WTC11 (cell line): Measurements from ENCODE around the gene EBNA1BP2. TPM values are rescaled to one million over a fixed set of nuclear protein-coding genes. Genes with fewer than 3 reads are reported as not detected.

Source experiments
- ATAC-seq: fragments of 200-7000 bp; cut with Tn5 transposase; 2 replicates; pipeline ENCODE4 v1.10.0; 2021; ENCODE audit warnings: mild to moderate bottlenecking, moderate library complexity
- CTCF ChIA-PET: fragments of 300-600 bp; sonication (Branson Sonifier 250); formaldehyde crosslinking; loops from one replicate; lab custom pipeline; 2021; ENCODE audit warnings: antibody characterized with exemption; lab: Charles Lee
- POLR2A ChIA-PET: fragments of 350-600 bp; sonication (Branson Sonifier 250); formaldehyde crosslinking; loops from one replicate; lab custom pipeline; 2021; ENCODE audit warnings: antibody characterized with exemption; lab: Charles Lee
- DNase-seq: peaks from one replicate; pipeline ENCODE4 v3.0.0; 2021; ENCODE audit warnings: low spot score
- H3K27ac Mint-ChIP-seq: 2 replicates; pipeline ENCODE4 v1.8.0; 2021; ENCODE audit warnings: mixed read lengths
- H3K27me3 Mint-ChIP-seq: 2 replicates; pipeline ENCODE4 v1.8.0; 2021; ENCODE audit warnings: low read depth, mild to moderate bottlenecking, moderate library complexity, mixed read lengths
- H3K36me3 Mint-ChIP-seq: 2 replicates; pipeline ENCODE4 v1.8.0; 2021; ENCODE audit warnings: mixed read lengths
- H3K4me1 Mint-ChIP-seq: 2 replicates; pipeline ENCODE4 v1.8.0; 2022; ENCODE audit warnings: mixed read lengths
- H3K4me3 Mint-ChIP-seq: 2 replicates; pipeline ENCODE4 v1.8.0; 2021; ENCODE audit warnings: mild to moderate bottlenecking, moderate library complexity, mixed read lengths
- H3K9me3 Mint-ChIP-seq: 2 replicates; pipeline ENCODE4 v1.8.0; 2021; ENCODE audit warnings: mixed read lengths
- CREM ChIP-seq: sonication (generic); formaldehyde crosslinking; IDR thresholded peaks from 2 replicates; pipeline ENCODE4 v1.8.1; 2022; ENCODE audit warnings: mild to moderate bottlenecking, missing genetic modification reagents, moderate library complexity
- FOXJ3 ChIP-seq: sonication (generic); formaldehyde crosslinking; IDR thresholded peaks from 2 replicates; pipeline ENCODE4 v1.9.0; 2021; ENCODE audit warnings: missing genetic modification reagents, mild to moderate bottlenecking, borderline replicate concordance
- IRF2 ChIP-seq: sonication (generic); formaldehyde crosslinking; IDR thresholded peaks from 2 replicates; pipeline ENCODE4 v1.8.0; 2022; ENCODE audit warnings: low read depth, missing genetic modification reagents, borderline replicate concordance
- NFYB ChIP-seq: sonication (generic); formaldehyde crosslinking; conservative IDR thresholded peaks from 2 replicates; pipeline ENCODE4 v1.8.0; 2022; ENCODE audit warnings: low read depth, missing genetic modification reagents
- NR2C2 ChIP-seq: sonication (generic); formaldehyde crosslinking; IDR thresholded peaks from 2 replicates; pipeline ENCODE4 v1.8.0; 2022; ENCODE audit warnings: mild to moderate bottlenecking, missing genetic modification reagents
- SOX15 ChIP-seq: fragments of 250-450 bp; sonication (Bioruptor Pico); IDR thresholded peaks from 2 replicates; pipeline ENCODE4 v1.9.0; 2021; ENCODE audit warnings: mild to moderate bottlenecking
- TEAD1 ChIP-seq: sonication (generic); formaldehyde crosslinking; IDR thresholded peaks from 2 replicates; pipeline ENCODE4 v1.8.0; 2022; ENCODE audit warnings: mild to moderate bottlenecking, missing genetic modification reagents
- TEAD4 ChIP-seq: sonication (generic); formaldehyde crosslinking; IDR thresholded peaks from 2 replicates; pipeline ENCODE4 v1.8.0; 2022; ENCODE audit warnings: mild to moderate bottlenecking, missing genetic modification reagents
- TP53 ChIP-seq: sonication (generic); formaldehyde crosslinking; IDR thresholded peaks from 2 replicates; pipeline ENCODE4 v1.8.1; 2023; ENCODE audit warnings: mild to moderate bottlenecking, missing genetic modification reagents
- ZBTB21 ChIP-seq: sonication (generic); formaldehyde crosslinking; IDR thresholded peaks from 2 replicates; pipeline ENCODE4 v1.8.1; 2023; ENCODE audit warnings: mild to moderate bottlenecking, missing genetic modification reagents, borderline replicate concordance
- ZNF219 ChIP-seq: sonication (generic); formaldehyde crosslinking; IDR thresholded peaks from 2 replicates; pipeline ENCODE4 v1.8.0; 2023; ENCODE audit warnings: missing genetic modification reagents, mild to moderate bottlenecking, borderline replicate concordance
- ZNF263 ChIP-seq: sonication (generic); formaldehyde crosslinking; IDR thresholded peaks from 2 replicates; pipeline ENCODE4 v1.8.1; 2022; ENCODE audit warnings: low read depth, mild to moderate bottlenecking, moderate library complexity, missing genetic modification reagents
- ZNF317 ChIP-seq: sonication (generic); formaldehyde crosslinking; IDR thresholded peaks from 2 replicates; pipeline ENCODE4 v1.8.1; 2023; ENCODE audit warnings: low read depth, mild to moderate bottlenecking, moderate library complexity, missing genetic modification reagents, borderline replicate concordance
- total RNA-seq: library from RNA; stranded (reverse); gene quantifications from 3 replicates; pipeline ENCODE4 v1.2.3, GENCODE V29; 2021
- TF ChIP-seq, protein P1 (sequence below): sonication (generic); formaldehyde crosslinking; IDR thresholded peaks from 2 replicates; pipeline ENCODE4 v1.8.1; 2022; ENCODE audit warnings: low read depth, missing genetic modification reagents, borderline replicate concordance
- TF ChIP-seq, protein P2 (sequence below): sonication (generic); formaldehyde crosslinking; IDR thresholded peaks from 2 replicates; pipeline ENCODE4 v1.8.1; 2023; ENCODE audit warnings: mild to moderate bottlenecking, missing genetic modification reagents
- TF ChIP-seq, protein P3 (sequence below): sonication (generic); formaldehyde crosslinking; conservative IDR thresholded peaks from 2 replicates; pipeline ENCODE4 v1.8.1; 2023; ENCODE audit warnings: mild to moderate bottlenecking, low read depth, missing genetic modification reagents, moderate library complexity
- TF ChIP-seq, protein P4 (sequence below): fragments of 250-450 bp; sonication (Bioruptor Pico); IDR thresholded peaks from 2 replicates; pipeline ENCODE4 v1.9.0; 2021; ENCODE audit warnings: mild to moderate bottlenecking
- TF ChIP-seq, protein P5 (sequence below): sonication (generic); formaldehyde crosslinking; IDR thresholded peaks from 2 replicates; pipeline ENCODE4 v1.8.0; 2022; ENCODE audit warnings: mild to moderate bottlenecking, missing genetic modification reagents
- TF ChIP-seq, protein P6 (sequence below): sonication (generic); formaldehyde crosslinking; conservative IDR thresholded peaks from 2 replicates; pipeline ENCODE4 v1.8.1; 2022; ENCODE audit warnings: mild to moderate bottlenecking, missing genetic modification reagents
- TF ChIP-seq, protein P7 (sequence below): sonication (generic); formaldehyde crosslinking; IDR thresholded peaks from 2 replicates; pipeline ENCODE4 v1.8.0; 2022; ENCODE audit warnings: missing genetic modification reagents

EBNA1BP2 gene
- total RNA-seq, 1 experiment from 2014 or later: 93.7 TPM

DNA sequence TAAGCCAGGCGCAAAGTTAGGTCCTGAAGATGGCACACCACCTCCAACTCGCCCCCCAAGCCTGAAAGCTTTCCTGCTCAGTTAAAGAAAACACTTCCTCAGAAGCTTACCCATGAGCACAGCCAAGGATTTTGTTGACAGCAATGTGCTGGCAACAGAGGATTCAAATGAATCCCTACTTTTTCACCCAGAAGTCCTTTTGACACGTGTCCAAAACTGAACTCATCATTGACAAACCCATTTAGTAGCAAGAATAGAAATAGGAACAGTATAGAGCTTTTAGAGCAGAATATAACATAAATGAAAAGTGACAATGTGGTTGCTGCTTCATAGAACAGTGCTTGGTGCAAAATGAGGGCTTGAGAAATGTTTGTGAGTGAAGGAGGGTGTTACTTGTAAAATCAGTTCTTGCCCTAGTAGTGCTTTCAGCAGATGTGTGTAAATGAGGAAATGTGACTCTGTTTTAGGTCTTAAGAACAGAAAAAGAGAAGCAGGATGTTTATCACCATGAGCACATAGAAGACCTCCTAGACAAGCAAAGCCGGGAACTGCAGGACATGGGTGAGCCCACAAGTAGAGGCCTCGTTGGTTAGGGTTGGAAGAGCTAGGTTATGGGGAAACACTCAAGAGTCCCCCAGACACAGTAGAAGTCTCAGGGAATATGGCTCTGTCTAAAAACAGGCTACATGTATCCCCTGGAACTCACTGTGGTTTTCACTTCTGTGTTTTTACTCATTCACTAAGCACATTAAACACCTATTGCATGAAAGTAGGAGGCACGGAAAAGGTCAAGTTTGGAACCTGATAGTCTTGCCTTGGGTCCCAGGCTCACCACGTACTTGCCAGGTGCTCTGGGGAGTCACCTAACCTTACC is 49.1 kb upstream of the EBNA1BP2 start:
- TF ChIP-seq CREM (CRISPR knock-in tag) (no peak), ZBTB21 (CRISPR knock-in tag) (no peak), IRF2 (CRISPR knock-in tag) (no peak), TEAD4 (CRISPR knock-in tag) (no peak), ZNF219 (CRISPR knock-in tag) (no peak), ZNF263 (CRISPR knock-in tag) (no peak), FOXJ3 (no peak)
- TF ChIP-seq, protein P1, sequence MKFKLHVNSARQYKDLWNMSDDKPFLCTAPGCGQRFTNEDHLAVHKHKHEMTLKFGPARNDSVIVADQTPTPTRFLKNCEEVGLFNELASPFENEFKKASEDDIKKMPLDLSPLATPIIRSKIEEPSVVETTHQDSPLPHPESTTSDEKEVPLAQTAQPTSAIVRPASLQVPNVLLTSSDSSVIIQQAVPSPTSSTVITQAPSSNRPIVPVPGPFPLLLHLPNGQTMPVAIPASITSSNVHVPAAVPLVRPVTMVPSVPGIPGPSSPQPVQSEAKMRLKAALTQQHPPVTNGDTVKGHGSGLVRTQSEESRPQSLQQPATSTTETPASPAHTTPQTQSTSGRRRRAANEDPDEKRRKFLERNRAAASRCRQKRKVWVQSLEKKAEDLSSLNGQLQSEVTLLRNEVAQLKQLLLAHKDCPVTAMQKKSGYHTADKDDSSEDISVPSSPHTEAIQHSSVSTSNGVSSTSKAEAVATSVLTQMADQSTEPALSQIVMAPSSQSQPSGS (CRISPR knock-in tag): no peak
- TF ChIP-seq, protein P2, sequence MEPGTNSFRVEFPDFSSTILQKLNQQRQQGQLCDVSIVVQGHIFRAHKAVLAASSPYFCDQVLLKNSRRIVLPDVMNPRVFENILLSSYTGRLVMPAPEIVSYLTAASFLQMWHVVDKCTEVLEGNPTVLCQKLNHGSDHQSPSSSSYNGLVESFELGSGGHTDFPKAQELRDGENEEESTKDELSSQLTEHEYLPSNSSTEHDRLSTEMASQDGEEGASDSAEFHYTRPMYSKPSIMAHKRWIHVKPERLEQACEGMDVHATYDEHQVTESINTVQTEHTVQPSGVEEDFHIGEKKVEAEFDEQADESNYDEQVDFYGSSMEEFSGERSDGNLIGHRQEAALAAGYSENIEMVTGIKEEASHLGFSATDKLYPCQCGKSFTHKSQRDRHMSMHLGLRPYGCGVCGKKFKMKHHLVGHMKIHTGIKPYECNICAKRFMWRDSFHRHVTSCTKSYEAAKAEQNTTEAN (CRISPR knock-in tag): no peak
- TF ChIP-seq, protein P3, sequence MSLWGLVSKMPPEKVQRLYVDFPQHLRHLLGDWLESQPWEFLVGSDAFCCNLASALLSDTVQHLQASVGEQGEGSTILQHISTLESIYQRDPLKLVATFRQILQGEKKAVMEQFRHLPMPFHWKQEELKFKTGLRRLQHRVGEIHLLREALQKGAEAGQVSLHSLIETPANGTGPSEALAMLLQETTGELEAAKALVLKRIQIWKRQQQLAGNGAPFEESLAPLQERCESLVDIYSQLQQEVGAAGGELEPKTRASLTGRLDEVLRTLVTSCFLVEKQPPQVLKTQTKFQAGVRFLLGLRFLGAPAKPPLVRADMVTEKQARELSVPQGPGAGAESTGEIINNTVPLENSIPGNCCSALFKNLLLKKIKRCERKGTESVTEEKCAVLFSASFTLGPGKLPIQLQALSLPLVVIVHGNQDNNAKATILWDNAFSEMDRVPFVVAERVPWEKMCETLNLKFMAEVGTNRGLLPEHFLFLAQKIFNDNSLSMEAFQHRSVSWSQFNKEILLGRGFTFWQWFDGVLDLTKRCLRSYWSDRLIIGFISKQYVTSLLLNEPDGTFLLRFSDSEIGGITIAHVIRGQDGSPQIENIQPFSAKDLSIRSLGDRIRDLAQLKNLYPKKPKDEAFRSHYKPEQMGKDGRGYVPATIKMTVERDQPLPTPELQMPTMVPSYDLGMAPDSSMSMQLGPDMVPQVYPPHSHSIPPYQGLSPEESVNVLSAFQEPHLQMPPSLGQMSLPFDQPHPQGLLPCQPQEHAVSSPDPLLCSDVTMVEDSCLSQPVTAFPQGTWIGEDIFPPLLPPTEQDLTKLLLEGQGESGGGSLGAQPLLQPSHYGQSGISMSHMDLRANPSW: no peak
- TF ChIP-seq, protein P4, sequence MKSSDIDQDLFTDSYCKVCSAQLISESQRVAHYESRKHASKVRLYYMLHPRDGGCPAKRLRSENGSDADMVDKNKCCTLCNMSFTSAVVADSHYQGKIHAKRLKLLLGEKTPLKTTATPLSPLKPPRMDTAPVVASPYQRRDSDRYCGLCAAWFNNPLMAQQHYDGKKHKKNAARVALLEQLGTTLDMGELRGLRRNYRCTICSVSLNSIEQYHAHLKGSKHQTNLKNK (CRISPR knock-in tag): no peak
- ATAC-seq: no peak
- Mint-ChIP-seq H3K4me3 (no peak overlapping the region), H3K27ac (no peak overlapping the region), H3K4me1 (no peaks in the 10 kb centered on the region), H3K9me3 (no peaks in the 10 kb centered on the region), H3K27me3 (no peaks in the 10 kb centered on the region), H3K36me3 (no peaks in the 10 kb centered on the region)
- ChIA-PET POLR2A (no interaction called here), CTCF (interaction anchor here (0.6 to 1.5 kb wide), 2 partner anchors 308 to 432 kb away, joined by 4 read pairs; no protein-coding TSS in a partner anchor)
- no peak for DNase-seq

DNA sequence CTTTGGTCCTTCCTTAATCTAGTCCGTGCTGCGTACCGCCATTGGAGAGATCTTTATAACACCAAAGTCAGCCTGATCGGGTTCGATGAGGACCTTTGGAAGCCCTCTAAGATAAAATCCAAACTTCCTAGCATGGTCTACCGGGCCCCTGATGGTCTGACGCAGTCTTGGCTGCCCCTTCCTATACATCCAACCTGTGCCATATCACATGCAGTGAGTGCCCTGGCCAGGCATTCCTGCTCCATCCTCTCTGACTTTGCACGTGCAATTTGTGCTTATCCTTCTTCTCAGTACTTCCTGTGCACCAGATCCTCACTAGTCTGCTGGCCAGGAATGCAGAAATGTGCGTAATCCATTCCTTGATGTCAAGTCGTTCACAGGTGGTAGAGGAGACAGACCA is 45.7 kb upstream of the EBNA1BP2 start:
- Mint-ChIP-seq H3K27ac (no peak overlapping the region), H3K27me3 (no peaks in the 10 kb centered on the region; the same call in 1 of the 2 replicates), H3K4me1 (peaks cover 3% of the 10 kb centered on the region; the same call in 1 of the 2 replicates), H3K4me3 (no peak overlapping the region), H3K9me3 (no peaks in the 10 kb centered on the region), H3K36me3 (no peaks in the 10 kb centered on the region)
- ATAC-seq: no peak
- DNase-seq: no peak
- ChIA-PET CTCF (no interaction called here), POLR2A (no interaction called here)
- TF ChIP-seq NR2C2 (CRISPR knock-in tag) (no peak), NFYB (CRISPR knock-in tag) (no peak), TP53 (CRISPR knock-in tag) (no peak), SOX15 (no peak), ZNF317 (no peak), TEAD1 (CRISPR knock-in tag) (no peak)
- TF ChIP-seq, protein P5, sequence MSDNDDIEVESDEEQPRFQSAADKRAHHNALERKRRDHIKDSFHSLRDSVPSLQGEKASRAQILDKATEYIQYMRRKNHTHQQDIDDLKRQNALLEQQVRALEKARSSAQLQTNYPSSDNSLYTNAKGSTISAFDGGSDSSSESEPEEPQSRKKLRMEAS (CRISPR knock-in tag): no peak
- TF ChIP-seq, protein P6, sequence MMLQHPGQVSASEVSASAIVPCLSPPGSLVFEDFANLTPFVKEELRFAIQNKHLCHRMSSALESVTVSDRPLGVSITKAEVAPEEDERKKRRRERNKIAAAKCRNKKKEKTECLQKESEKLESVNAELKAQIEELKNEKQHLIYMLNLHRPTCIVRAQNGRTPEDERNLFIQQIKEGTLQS (CRISPR knock-in tag): no peak
- TF ChIP-seq, protein P7, sequence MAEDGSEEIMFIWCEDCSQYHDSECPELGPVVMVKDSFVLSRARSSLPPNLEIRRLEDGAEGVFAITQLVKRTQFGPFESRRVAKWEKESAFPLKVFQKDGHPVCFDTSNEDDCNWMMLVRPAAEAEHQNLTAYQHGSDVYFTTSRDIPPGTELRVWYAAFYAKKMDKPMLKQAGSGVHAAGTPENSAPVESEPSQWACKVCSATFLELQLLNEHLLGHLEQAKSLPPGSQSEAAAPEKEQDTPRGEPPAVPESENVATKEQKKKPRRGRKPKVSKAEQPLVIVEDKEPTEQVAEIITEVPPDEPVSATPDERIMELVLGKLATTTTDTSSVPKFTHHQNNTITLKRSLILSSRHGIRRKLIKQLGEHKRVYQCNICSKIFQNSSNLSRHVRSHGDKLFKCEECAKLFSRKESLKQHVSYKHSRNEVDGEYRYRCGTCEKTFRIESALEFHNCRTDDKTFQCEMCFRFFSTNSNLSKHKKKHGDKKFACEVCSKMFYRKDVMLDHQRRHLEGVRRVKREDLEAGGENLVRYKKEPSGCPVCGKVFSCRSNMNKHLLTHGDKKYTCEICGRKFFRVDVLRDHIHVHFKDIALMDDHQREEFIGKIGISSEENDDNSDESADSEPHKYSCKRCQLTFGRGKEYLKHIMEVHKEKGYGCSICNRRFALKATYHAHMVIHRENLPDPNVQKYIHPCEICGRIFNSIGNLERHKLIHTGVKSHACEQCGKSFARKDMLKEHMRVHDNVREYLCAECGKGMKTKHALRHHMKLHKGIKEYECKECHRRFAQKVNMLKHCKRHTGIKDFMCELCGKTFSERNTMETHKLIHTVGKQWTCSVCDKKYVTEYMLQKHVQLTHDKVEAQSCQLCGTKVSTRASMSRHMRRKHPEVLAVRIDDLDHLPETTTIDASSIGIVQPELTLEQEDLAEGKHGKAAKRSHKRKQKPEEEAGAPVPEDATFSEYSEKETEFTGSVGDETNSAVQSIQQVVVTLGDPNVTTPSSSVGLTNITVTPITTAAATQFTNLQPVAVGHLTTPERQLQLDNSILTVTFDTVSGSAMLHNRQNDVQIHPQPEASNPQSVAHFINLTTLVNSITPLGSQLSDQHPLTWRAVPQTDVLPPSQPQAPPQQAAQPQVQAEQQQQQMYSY: no peak
- TF ChIP-seq, protein P3: no peak
